Measurements from ENCODE around the gene NRXN3. TPM values are rescaled to one million over a fixed set of nuclear protein-coding genes. Genes with fewer than 3 reads are reported as not detected.

NRXN3 gene
- total RNA-seq, 1 experiment from 2014 or later: not detected

- Histone ChIP-seq H3K9me2 (ENCODE audit: insufficient read depth) (no peaks in the 10 kb centered on the region), H3K4me3 (replicated peaks in 1 of 2; ENCODE audit: low read depth in 1 of 2, low read length in 2 of 2) (no peak overlapping the region), H3K27ac (ENCODE audit: low read depth, low read length) (no peak overlapping the region), H3K9ac (ENCODE audit: low read length) (no peak overlapping the region), H3K79me2 (ENCODE audit: insufficient read depth, low read length) (no peaks in the 10 kb centered on the region), H3K9me3 (ENCODE audit: control insufficient read depth in 1 of 2, insufficient read depth in 1 of 2, low read depth in 1 of 2, low read length in 2 of 2) (no peaks in the 10 kb centered on the region; a peak in 1 of 4 replicates), H3K27me3 (ENCODE audit: insufficient read depth, low read length) (no peaks in the 10 kb centered on the region), H3K4me2 (ENCODE audit: low read length) (no peak overlapping the region), H2AFZ (ENCODE audit: low read depth, low read length, poor library complexity, severe bottlenecking) (no peak overlapping the region), H3K36me3 (ENCODE audit: control insufficient read depth in 1 of 2, insufficient read depth in 2 of 2, low read length in 2 of 2) (no peaks in the 10 kb centered on the region), H3K4me1 (ENCODE audit: control insufficient read depth in 1 of 2, insufficient read depth in 2 of 2, low read length in 2 of 2) (no peaks in the 10 kb centered on the region), H4K20me1 (ENCODE audit: insufficient read depth) (no peaks in the 10 kb centered on the region)
- DNase-seq (ENCODE audit: low read depth, low spot score) (no peak), ATAC-seq (no peak)
- intact Hi-C loops (cut with micrococcal nuclease): no loop called here
- ChIA-PET CTCF (no interaction called here), POLR2A (no interaction called here), RAD21 (ENCODE audit: low non-redundant PET in 1 of 2, low total read pairs in 2 of 2, uncharacterized antibody in 2 of 2, unreplicated experiment in 2 of 2) (no interaction called here)
- TF ChIP-seq JUND (IDR thresholded peaks at IDR 0.05) (no peak), EGR1 (IDR thresholded peaks at IDR 0.05; ENCODE audit: low read depth) (no peak), REST (IDR thresholded peaks at IDR 0.05; ENCODE audit: low read depth) (no peak), RAD21 (IDR thresholded peaks at IDR 0.05; ENCODE audit: low read depth) (no peak), ZBTB33 (IDR thresholded peaks at IDR 0.05; ENCODE audit: extremely low read depth, insufficient replicate concordance, low read length) (no peak), ELF1 (IDR thresholded peaks at IDR 0.05; ENCODE audit: borderline replicate concordance, low read depth) (no peak), EZH2phosphoT487 (IDR thresholded peaks at IDR 0.05; ENCODE audit: borderline replicate concordance) (no peak), CEBPB (IDR thresholded peaks at IDR 0.05; ENCODE audit: low read depth) (no peak), EZH2 (IDR thresholded peaks at IDR 0.05) (no peak), ZFX (IDR thresholded peaks at IDR 0.05) (no peak), TCF7L2 (IDR thresholded peaks at IDR 0.05; ENCODE audit: borderline replicate concordance, extremely low read depth, insufficient read depth, insufficient read length) (no peak), CBX3 (IDR thresholded peaks at IDR 0.05; ENCODE audit: low read depth) (no peak), YY1 (IDR thresholded peaks at IDR 0.05; ENCODE audit: extremely low read depth, insufficient replicate concordance, low read depth, low read length) (no peak), FOSL1 (IDR thresholded peaks at IDR 0.05; ENCODE audit: low read depth) (no peak)
- BruUV-seq (replicated peaks): no TSS peak
Measured at GRCh38 chr14:78637908-78638475, 467.8 kb downstream of the NRXN3 start.

Data from HCT116 (cell line).